GM12872 (cell line): Measurements from ENCODE around the gene INPP5D.

Experiments used
- TF ChIP-seq, protein P1 (sequence below): IDR thresholded peaks from 3 replicates; pipeline ENCODE4 v1.5.1; 2011; ENCODE audit warnings: low read depth, mild to moderate bottlenecking, low read length, moderate library complexity; ENCODE audit not compliant: insufficient read depth

Gene INPP5D

GRCh38 chr2:233148354-233148753 lies 88.2 kb downstream of the INPP5D start:
- TF ChIP-seq, protein P1, sequence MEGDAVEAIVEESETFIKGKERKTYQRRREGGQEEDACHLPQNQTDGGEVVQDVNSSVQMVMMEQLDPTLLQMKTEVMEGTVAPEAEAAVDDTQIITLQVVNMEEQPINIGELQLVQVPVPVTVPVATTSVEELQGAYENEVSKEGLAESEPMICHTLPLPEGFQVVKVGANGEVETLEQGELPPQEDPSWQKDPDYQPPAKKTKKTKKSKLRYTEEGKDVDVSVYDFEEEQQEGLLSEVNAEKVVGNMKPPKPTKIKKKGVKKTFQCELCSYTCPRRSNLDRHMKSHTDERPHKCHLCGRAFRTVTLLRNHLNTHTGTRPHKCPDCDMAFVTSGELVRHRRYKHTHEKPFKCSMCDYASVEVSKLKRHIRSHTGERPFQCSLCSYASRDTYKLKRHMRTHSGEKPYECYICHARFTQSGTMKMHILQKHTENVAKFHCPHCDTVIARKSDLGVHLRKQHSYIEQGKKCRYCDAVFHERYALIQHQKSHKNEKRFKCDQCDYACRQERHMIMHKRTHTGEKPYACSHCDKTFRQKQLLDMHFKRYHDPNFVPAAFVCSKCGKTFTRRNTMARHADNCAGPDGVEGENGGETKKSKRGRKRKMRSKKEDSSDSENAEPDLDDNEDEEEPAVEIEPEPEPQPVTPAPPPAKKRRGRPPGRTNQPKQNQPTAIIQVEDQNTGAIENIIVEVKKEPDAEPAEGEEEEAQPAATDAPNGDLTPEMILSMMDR: no peak

DNA sequence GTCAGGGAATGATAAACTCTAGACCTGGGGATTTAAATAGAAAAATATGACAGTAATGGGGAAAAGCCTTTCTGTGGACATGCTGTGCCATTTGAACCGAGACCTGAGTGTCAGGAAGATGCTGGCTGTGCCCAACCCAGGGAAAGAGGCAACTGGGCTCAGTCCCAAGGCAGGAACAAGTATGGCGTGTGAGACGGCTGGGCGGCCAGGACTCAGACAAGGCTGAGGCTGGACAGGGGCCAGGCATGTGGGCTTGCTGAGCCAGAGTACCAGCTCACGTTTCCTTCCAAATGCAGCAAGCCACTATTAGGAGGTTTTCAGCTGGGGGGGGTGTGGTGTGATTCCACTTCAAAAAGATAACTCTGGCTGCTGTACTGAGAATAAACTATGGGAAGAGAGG lies 92.4 kb downstream of the INPP5D start:
- TF ChIP-seq, protein P1: no peak

DNA sequence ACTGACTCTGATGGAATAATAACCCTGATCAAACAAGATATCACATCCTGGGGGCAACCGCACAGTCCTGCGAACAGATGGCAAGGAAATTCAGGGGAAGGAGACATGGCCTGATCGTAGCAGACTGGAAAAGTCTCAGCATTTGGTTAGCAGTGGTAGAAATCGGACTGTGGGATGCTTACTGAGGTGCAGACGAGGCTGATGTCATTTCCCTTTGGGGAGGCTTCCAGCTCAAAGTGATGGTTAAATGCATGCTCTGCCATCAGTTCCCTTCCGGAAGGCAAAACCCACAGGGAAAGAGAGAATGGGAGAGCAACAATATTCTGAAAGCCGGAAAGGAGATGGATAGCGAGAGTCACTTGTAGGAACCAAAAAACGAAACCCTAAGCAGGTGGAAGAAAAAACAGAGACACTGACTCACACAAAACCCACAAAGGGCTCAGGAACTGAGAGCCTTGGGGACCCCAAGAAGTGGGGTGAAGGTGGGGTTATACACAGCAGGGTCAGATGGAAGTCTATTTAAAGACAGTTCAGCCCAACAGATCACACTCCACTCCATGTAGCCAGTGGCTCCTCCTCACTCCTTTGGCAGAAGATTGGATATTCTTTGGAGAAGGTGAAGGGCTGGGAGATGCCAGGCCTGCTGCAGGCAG lies 93.1 kb downstream of the INPP5D start:
- TF ChIP-seq, protein P1: no peak

DNA sequence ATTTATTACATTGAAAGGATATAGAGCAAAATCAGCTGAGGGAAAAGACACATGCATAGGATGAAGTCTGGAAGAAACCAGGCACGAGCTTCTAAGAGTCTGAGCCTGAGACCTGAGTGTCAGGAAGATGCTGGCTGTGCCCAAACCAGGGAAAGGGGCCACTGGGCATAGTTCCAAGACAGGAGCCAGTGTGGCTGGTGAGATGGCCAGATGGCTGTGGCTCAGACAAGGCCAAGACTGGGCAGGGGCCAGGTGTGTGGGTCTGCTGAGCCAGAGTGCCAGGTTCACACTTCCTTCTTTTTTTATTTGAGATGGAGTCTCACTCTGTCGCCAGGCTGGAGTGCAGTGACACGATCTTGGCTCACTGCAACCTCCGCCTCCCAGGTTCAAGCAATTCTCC lies 95.9 kb downstream of the INPP5D start:
- TF ChIP-seq, protein P1: no peak

DNA sequence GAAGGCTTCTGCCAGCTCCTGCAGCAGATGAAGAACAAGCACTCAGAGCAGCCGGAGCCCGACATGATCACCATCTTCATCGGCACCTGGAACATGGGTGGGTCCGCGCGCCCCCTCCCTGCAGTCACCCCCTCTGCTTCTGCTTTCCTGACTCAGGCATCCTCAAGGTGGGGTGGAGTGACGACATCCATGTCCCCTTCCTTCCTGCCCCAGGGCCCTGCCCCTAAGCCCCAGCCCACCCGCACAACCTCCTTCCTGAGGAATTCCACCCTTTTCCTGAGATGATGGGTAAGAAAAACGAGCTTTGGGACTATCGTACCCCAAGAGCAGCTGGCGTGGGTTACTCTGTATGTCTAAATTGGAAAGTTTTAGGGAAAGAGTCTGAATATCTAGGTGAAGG lies 101.6 kb downstream of the INPP5D start:
- TF ChIP-seq, protein P1: no peak

GRCh38 chr2:233162770-233163169 lies 102.6 kb downstream of the INPP5D start:
- TF ChIP-seq, protein P1: no peak

DNA sequence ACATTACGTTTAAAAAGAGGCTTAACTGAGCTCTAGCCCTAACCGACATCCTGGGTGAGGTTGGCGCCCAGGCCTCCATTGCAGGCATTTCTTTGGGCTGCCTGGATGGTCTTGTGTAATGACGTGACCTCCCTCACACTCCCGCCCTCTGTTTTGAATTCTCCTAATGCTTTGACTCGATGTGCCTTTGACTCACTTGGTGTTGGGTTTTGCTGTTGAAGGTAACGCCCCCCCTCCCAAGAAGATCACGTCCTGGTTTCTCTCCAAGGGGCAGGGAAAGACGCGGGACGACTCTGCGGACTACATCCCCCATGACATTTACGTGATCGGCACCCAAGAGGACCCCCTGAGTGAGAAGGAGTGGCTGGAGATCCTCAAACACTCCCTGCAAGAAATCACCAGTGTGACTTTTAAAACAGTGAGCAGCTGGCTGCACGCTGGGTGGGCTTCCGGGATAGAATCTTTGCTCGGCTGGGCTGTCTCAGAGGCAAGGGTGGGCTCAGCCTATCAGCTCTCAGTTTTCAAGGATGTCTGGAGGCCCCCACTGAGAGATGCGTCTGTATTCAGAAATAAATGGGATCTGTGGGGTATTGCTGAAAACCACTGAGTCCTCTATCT lies 103.5 kb downstream of the INPP5D start:
- TF ChIP-seq, protein P1: no peak
